ENCODE results near the gene PHTF1. TPM values are rescaled to one million over a fixed set of nuclear protein-coding genes. Genes with fewer than 3 reads are reported as not detected.

The PHTF1 gene
- total and polyA plus RNA-seq, 2 donors (not counting 1 experiment from before 2014, with no cell fraction given): 3.6 to 18.5 TPM

DNA sequence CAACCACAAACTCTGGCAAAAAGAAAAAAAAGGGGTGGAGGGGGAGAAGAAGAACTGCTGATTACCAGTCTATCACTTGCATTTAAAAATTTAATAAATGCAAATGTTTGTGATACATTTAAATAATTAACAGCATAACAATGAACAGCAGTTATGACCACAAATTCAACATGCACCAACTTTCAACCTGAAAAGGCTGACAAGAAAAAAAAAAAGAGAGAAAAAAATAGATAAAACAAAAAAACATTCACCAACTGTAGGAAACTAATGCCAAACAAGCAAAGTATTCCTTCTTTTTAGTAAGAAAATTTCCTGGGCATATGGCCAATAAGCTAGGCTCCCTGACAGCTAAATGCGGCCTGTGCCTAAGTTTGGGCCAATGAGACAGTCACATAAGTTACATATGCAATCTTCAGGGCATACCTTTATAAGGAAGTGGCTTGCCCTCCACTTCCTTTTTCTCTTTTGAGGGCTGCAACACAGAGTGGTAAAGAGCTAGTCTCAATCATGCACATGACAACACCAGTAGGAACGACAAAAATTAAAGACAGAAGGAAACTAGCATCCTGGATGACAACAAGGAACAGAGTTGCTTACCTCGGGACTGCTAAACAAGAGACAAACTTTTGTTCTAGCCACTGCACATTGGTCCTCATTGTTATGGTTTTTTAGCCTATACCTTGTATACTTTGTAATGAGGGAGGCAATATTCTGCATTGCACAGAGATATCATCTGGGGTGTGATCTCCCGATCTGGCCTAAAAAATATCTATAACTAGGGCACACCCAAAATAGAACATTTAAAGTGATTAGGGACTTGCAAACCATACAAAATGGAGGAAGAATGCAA, 24.2 kb upstream of the PHTF1 start:
- Histone ChIP-seq H3K4me3 (ENCODE audit: control extremely low read depth in 1 of 5, extremely low read depth in 1 of 5, insufficient read depth in 1 of 5, low read depth in 2 of 5, low read length in 4 of 5) (peak overlapping the region in 2 of 5 experiments; percentile 16 to 25), H2AFZ (ENCODE audit: insufficient read depth, low read depth, low read length, poor library complexity, severe bottlenecking) (peak overlapping the region; percentile 57), H3K4me2 (replicated peaks; ENCODE audit: low read depth, low read length, poor library complexity, severe bottlenecking) (peak overlapping the region; percentile 61), H4K20me1 (ENCODE audit: control insufficient read depth, insufficient read depth, low read length, poor library complexity, severe bottlenecking) (peaks cover 22% of the 10 kb centered on the region), H3K4me1 (ENCODE audit: control insufficient read depth in 2 of 2, insufficient read depth in 2 of 2, low read length in 2 of 2) (peaks cover 30 to 32% of the 10 kb centered on the region in 2 donors), H3K9me3 (ENCODE audit: control extremely low read depth in 1 of 3, control insufficient read depth in 2 of 3, insufficient read depth in 1 of 3, low read length in 2 of 3) (no peaks in the 10 kb centered on the region), H3K27ac (ENCODE audit: low read length in 2 of 2) (peak overlapping the region; percentile 48 to 75), H3K27me3 (replicated peaks in 1 of 4; ENCODE audit: control extremely low read depth in 1 of 4, control insufficient read depth in 3 of 4, insufficient read depth in 4 of 4, low read length in 3 of 4) (no peaks in the 10 kb centered on the region), H3K9ac (ENCODE audit: low read length) (peak overlapping the region; percentile 38), H3K36me3 (replicated peaks in 1 of 2; ENCODE audit: control extremely low read depth in 1 of 2, control insufficient read depth in 1 of 2, extremely low read depth in 1 of 2, insufficient read depth in 2 of 2, low read length in 1 of 2) (peaks cover 0 to 4% of the 10 kb centered on the region in 2 experiments), H3K79me2 (ENCODE audit: control insufficient read depth, insufficient read depth, low read length) (peaks cover 82% of the 10 kb centered on the region)
- Mint-ChIP-seq H3K4me3 (peak overlapping the region; percentile 13), H3K4me1 (peaks cover 20% of the 10 kb centered on the region), H3K27me3 (no peaks in the 10 kb centered on the region), H3K9me3 (ENCODE audit: insufficient read depth) (no peaks in the 10 kb centered on the region), H3K27ac (peak overlapping the region; percentile 65)
- POLR2A ChIA-PET: interaction anchor here (0.7 kb wide), 1 partner anchor 8 kb away, joined by 3 read pairs; no protein-coding TSS in a partner anchor
- 0% methylated on average over 2 of the region's 4 CpGs for WGBS (ENCODE audit: insufficient coverage)
- no peak for TF ChIP-seq EZH2 (IDR thresholded peaks at IDR 0.05; ENCODE audit: borderline replicate concordance, insufficient read depth, low read depth, low read length, poor library complexity, severe bottlenecking)
- TF ChIP-seq, protein P1, sequence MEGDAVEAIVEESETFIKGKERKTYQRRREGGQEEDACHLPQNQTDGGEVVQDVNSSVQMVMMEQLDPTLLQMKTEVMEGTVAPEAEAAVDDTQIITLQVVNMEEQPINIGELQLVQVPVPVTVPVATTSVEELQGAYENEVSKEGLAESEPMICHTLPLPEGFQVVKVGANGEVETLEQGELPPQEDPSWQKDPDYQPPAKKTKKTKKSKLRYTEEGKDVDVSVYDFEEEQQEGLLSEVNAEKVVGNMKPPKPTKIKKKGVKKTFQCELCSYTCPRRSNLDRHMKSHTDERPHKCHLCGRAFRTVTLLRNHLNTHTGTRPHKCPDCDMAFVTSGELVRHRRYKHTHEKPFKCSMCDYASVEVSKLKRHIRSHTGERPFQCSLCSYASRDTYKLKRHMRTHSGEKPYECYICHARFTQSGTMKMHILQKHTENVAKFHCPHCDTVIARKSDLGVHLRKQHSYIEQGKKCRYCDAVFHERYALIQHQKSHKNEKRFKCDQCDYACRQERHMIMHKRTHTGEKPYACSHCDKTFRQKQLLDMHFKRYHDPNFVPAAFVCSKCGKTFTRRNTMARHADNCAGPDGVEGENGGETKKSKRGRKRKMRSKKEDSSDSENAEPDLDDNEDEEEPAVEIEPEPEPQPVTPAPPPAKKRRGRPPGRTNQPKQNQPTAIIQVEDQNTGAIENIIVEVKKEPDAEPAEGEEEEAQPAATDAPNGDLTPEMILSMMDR (IDR thresholded peaks at IDR 0.05): no peak
- intact Hi-C loops (cut with micrococcal nuclease): no loop called here
- DNase-seq (peak; percentile 70), ATAC-seq (ENCODE audit: low read depth) (peak; percentile 95)
- CTCF ChIA-PET: no interaction called here

DNA sequence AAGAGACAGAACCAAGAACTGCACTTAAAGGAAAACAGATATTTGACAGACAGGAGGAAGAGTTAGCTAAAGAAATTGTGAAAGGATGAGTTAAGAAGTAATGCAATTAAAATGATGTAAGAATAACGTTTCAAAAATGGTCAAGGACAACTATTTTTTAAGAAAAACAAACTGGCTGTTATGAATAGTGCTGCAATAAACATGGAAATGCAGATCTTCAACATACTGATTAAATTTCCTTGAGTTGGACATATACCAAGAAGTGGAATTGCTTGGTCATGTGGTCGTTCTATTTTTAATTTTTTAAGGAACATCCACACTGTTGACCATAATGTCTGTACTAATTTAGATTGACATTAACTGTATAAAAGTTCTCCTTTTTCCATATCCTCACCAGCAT, 23.1 kb upstream of the PHTF1 start:
- H3K4me3 ChIP-seq (ENCODE audit: control extremely low read depth in 1 of 5, extremely low read depth in 1 of 5, insufficient read depth in 1 of 5, low read depth in 2 of 5, low read length in 4 of 5): no peak overlapping the region
- no peaks in the 10 kb centered on the region for H3K9me3 ChIP-seq (ENCODE audit: control extremely low read depth in 1 of 3, control insufficient read depth in 2 of 3, insufficient read depth in 1 of 3, low read length in 2 of 3)
- Mint-ChIP-seq H3K9me3 (ENCODE audit: insufficient read depth) (no peaks in the 10 kb centered on the region), H3K4me1 (peaks cover 19% of the 10 kb centered on the region), H3K27me3 (no peaks in the 10 kb centered on the region), H3K27ac (no peak overlapping the region), H3K4me3 (no peak overlapping the region)
- no peaks in the 10 kb centered on the region for H3K27me3 ChIP-seq (replicated peaks in 1 of 4; ENCODE audit: control extremely low read depth in 1 of 4, control insufficient read depth in 3 of 4, insufficient read depth in 4 of 4, low read length in 3 of 4)
- H2AFZ ChIP-seq (ENCODE audit: insufficient read depth, low read depth, low read length, poor library complexity, severe bottlenecking): no peak overlapping the region
- no peak for ATAC-seq (ENCODE audit: low read depth)
- TF ChIP-seq, protein P1 (IDR thresholded peaks at IDR 0.05): no peak
- TF ChIP-seq EZH2 (IDR thresholded peaks at IDR 0.05; ENCODE audit: borderline replicate concordance, insufficient read depth, low read depth, low read length, poor library complexity, severe bottlenecking): no peak
- POLR2A ChIA-PET: no interaction called here
- no peak for DNase-seq
- H3K4me2 ChIP-seq (replicated peaks; ENCODE audit: low read depth, low read length, poor library complexity, severe bottlenecking): no peak overlapping the region
- H3K27ac ChIP-seq (ENCODE audit: low read length in 2 of 2): no peak overlapping the region
- no peak overlapping the region for H3K9ac ChIP-seq (ENCODE audit: low read length)
- CTCF ChIA-PET: no interaction called here
- peaks cover 0 to 4% of the 10 kb centered on the region in 2 experiments for H3K36me3 ChIP-seq (replicated peaks in 1 of 2; ENCODE audit: control extremely low read depth in 1 of 2, control insufficient read depth in 1 of 2, extremely low read depth in 1 of 2, insufficient read depth in 2 of 2, low read length in 1 of 2)
- peaks cover 74% of the 10 kb centered on the region for H3K79me2 ChIP-seq (ENCODE audit: control insufficient read depth, insufficient read depth, low read length)
- intact Hi-C loops (cut with micrococcal nuclease): no loop called here
- WGBS (ENCODE audit: insufficient coverage): no CpG with 5 or more reads among the region's 2 CpGs
- H4K20me1 ChIP-seq (ENCODE audit: control insufficient read depth, insufficient read depth, low read length, poor library complexity, severe bottlenecking): peaks cover 22% of the 10 kb centered on the region
- H3K4me1 ChIP-seq (ENCODE audit: control insufficient read depth in 2 of 2, insufficient read depth in 2 of 2, low read length in 2 of 2): peaks cover 30 to 32% of the 10 kb centered on the region in 2 donors
